ENCODE measurements around the gene RPH3AL. TPM values are rescaled to one million over a fixed set of nuclear protein-coding genes. Genes with fewer than 3 reads are reported as not detected.

The RPH3AL gene
- total and polyA plus RNA-seq, 10 of the 15 experiments (the other 5 are each of a cell fraction or from before 2014, with no cell fraction given) = 0.04 to 1.2 (median 0.47) TPM; not detected in 2

- no peak overlapping the region for H3K27ac ChIP-seq (ENCODE audit: control insufficient read depth, insufficient read depth)
- FAIRE-seq (no peak), ATAC-seq (no peak), DNase-seq (ENCODE audit: low read depth, low spot score) (no peak)
- TF ChIP-seq ATF3 (IDR thresholded peaks at IDR 0.05; ENCODE audit: borderline replicate concordance, extremely low read depth, low read depth, low read length) (no peak), RELA (IDR thresholded peaks at IDR 0.05; ENCODE audit: borderline replicate concordance, partially characterized antibody) (no peak), POU2F2 (IDR thresholded peaks at IDR 0.05; ENCODE audit: borderline replicate concordance, low read depth, low read length) (no peak), NBN (IDR thresholded peaks at IDR 0.05) (no peak)
- no peak overlapping the region for H3K4me2 ChIP-seq (ENCODE audit: control insufficient read depth, insufficient read depth)
- ChIA-PET CTCF (no interaction called here), RAD21 (ENCODE audit: unreplicated experiment) (no interaction called here), SMC1A (ENCODE audit: uncharacterized antibody, unreplicated experiment) (no interaction called here), POLR2A (no interaction called here)
- H3K4me1 ChIP-seq (ENCODE audit: control insufficient read depth, insufficient read depth, low read length) = no peaks in the 10 kb centered on the region
- no peaks in the 10 kb centered on the region for H3K79me2 ChIP-seq (ENCODE audit: control insufficient read depth, insufficient read depth, low read length)
- no peak overlapping the region for H3K4me3 ChIP-seq
- 36% methylated on average over 24 of the region's 24 CpGs for WGBS (ENCODE audit: insufficient coverage, insufficient replicate concordance, low lambda C conversion rate, missing lambda C conversion rate)
- intact Hi-C loops (cut with micrococcal nuclease; ENCODE audit: unreplicated experiment) = no loop called here
- H3K36me3 ChIP-seq (ENCODE audit: control insufficient read depth in 2 of 2, insufficient read depth in 2 of 2, low read length in 1 of 2) = no peaks in the 10 kb centered on the region
- no peaks in the 10 kb centered on the region for H4K20me1 ChIP-seq (ENCODE audit: control insufficient read depth, insufficient read depth)
- in situ Hi-C loops (cut with MboI) = no loop called here
- no peak overlapping the region for H3K9ac ChIP-seq (ENCODE audit: control insufficient read depth, insufficient read depth, low read length)
- H3K9me3 ChIP-seq (replicated peaks; ENCODE audit: control insufficient read depth, insufficient read depth, low read length) = no peaks in the 10 kb centered on the region
- H2AFZ ChIP-seq (ENCODE audit: control insufficient read depth, low read depth, low read length) = no peak overlapping the region
- no peaks in the 10 kb centered on the region; a peak in 2 of 4 replicates for H3K27me3 ChIP-seq (replicated peaks in 1 of 2; ENCODE audit: control insufficient read depth in 2 of 2, insufficient read depth in 2 of 2, low read length in 1 of 2)
- no TSS peak for BruUV-seq (replicated peaks)
Observed at GRCh38 chr17:226108-227077, 126.2 kb downstream of the RPH3AL start.

GRCh38 chr17:225551-225950 is 127.1 kb downstream of the RPH3AL start:
- H3K4me2 ChIP-seq (ENCODE audit: control insufficient read depth, insufficient read depth) = no peak overlapping the region
- in situ Hi-C loops (cut with MboI) (no loop called here), intact Hi-C loops (cut with micrococcal nuclease; ENCODE audit: unreplicated experiment) (no loop called here)
- H3K79me2 ChIP-seq (ENCODE audit: control insufficient read depth, insufficient read depth, low read length) = no peaks in the 10 kb centered on the region
- no peak overlapping the region for H2AFZ ChIP-seq (ENCODE audit: control insufficient read depth, low read depth, low read length)
- no peaks in the 10 kb centered on the region for H3K4me1 ChIP-seq (ENCODE audit: control insufficient read depth, insufficient read depth, low read length)
- SMC1A ChIA-PET (ENCODE audit: uncharacterized antibody, unreplicated experiment) = no interaction called here
- POLR2A ChIA-PET = no interaction called here
- no peak for FAIRE-seq
- no peak overlapping the region for H3K4me3 ChIP-seq
- H3K27ac ChIP-seq (ENCODE audit: control insufficient read depth, insufficient read depth) = no peak overlapping the region
- no peak for DNase-seq (ENCODE audit: low read depth, low spot score)
- no TSS peak for BruUV-seq (replicated peaks)
- ATAC-seq = no peak
- no peaks in the 10 kb centered on the region for H3K36me3 ChIP-seq (ENCODE audit: control insufficient read depth in 2 of 2, insufficient read depth in 2 of 2, low read length in 1 of 2)
- RAD21 ChIA-PET (ENCODE audit: unreplicated experiment) = no interaction called here
- H3K27me3 ChIP-seq (replicated peaks in 1 of 2; ENCODE audit: control insufficient read depth in 2 of 2, insufficient read depth in 2 of 2, low read length in 1 of 2) = no peaks in the 10 kb centered on the region; a peak in 2 of 4 replicates
- CTCF ChIA-PET = no interaction called here
- WGBS (ENCODE audit: insufficient coverage, insufficient replicate concordance, low lambda C conversion rate, missing lambda C conversion rate) = 53% methylated on average over 9 of the region's 9 CpGs
- H3K9me3 ChIP-seq (replicated peaks; ENCODE audit: control insufficient read depth, insufficient read depth, low read length) = no peaks in the 10 kb centered on the region
- H3K9ac ChIP-seq (ENCODE audit: control insufficient read depth, insufficient read depth, low read length) = no peak overlapping the region
- H4K20me1 ChIP-seq (ENCODE audit: control insufficient read depth, insufficient read depth) = no peaks in the 10 kb centered on the region
- TF ChIP-seq KLF5 (IDR thresholded peaks at IDR 0.05; ENCODE audit: partially characterized antibody) = no peak
- no peak for TF ChIP-seq MEF2A (IDR thresholded peaks at IDR 0.05; ENCODE audit: insufficient read depth, low read depth, low read length)
- no peak for TF ChIP-seq KDM1A (IDR thresholded peaks at IDR 0.05; ENCODE audit: borderline replicate concordance)
- TF ChIP-seq FOXM1 (IDR thresholded peaks at IDR 0.05; ENCODE audit: low read depth, low read length) = no peak
- no peak for TF ChIP-seq NR2F1 (conservative IDR thresholded peaks at IDR 0.05)
- no peak for TF ChIP-seq CBFB (IDR thresholded peaks at IDR 0.05; ENCODE audit: low read depth)
- TF ChIP-seq ETV6 (conservative IDR thresholded peaks at IDR 0.05 in 1 of 2, IDR thresholded peaks at IDR 0.05 in 1 of 2; ENCODE audit: borderline replicate concordance in 1 of 2, low read depth in 1 of 2) = no peak
- TF ChIP-seq SMAD5 (IDR thresholded peaks at IDR 0.05; ENCODE audit: low read depth) = no peak
- TF ChIP-seq LARP7 (IDR thresholded peaks at IDR 0.05) = no peak
- TF ChIP-seq NR2C2 (IDR thresholded peaks at IDR 0.05; ENCODE audit: borderline replicate concordance, control insufficient read depth, insufficient read length, low read depth) = no peak
- no peak for TF ChIP-seq ZNF384 (IDR thresholded peaks at IDR 0.05; ENCODE audit: borderline replicate concordance, low read depth, low read length)
